Natural killer cell (primary cell): ENCODE measurements around the gene GRM7. TPM values are rescaled to one million over a fixed set of nuclear protein-coding genes. Genes with fewer than 3 reads are reported as not detected.

ENCODE experiments used
- ATAC-seq, 3 donors: fragments of 150-1000 bp in 2 of 3; fragments of 200-7000 bp in 1 of 3; cut with Tn5 transposase; 1 replicate in 1 of 3; 2 replicates in 2 of 3; pipeline ENCODE4 v1.10.0; 2021; ENCODE audit warnings: mild to moderate bottlenecking in 2 of 3, moderate library complexity in 2 of 3
- DNase-seq, 2 donors: peaks; one replicate each; pipeline versions ENCODE4 v3.0.0 to v3.0.0-alpha.2; 2013 to 2021; ENCODE audit warnings: mixed read lengths in 1 of 2
- H3K27ac ChIP-seq: one replicate; pipeline ENCODE4 v1.5.1; 2013; ENCODE audit warnings: mild to moderate bottlenecking, low read length
- H3K27me3 ChIP-seq: one replicate; pipeline ENCODE4 v1.6.1; 2013; ENCODE audit warnings: low read length; ENCODE audit not compliant: control insufficient read depth, insufficient read depth
- H3K36me3 ChIP-seq: one replicate; pipeline ENCODE4 v1.6.1; 2013; ENCODE audit warnings: low read length; ENCODE audit not compliant: control insufficient read depth, insufficient read depth
- H3K4me1 ChIP-seq: one replicate; pipeline ENCODE4 v1.6.1; 2013; ENCODE audit warnings: low read length; ENCODE audit not compliant: control insufficient read depth, insufficient read depth
- H3K4me3 ChIP-seq: one replicate; pipeline ENCODE4 v1.5.1; 2013; ENCODE audit warnings: low read length
- H3K9me3 ChIP-seq: one replicate; pipeline ENCODE4 v1.6.1; 2013; ENCODE audit warnings: low read length; ENCODE audit not compliant: control insufficient read depth, insufficient read depth
- H3K27ac Mint-ChIP-seq, 2 donors: one replicate each; pipeline ENCODE4 v1.8.0; 2022; ENCODE audit warnings: mild to moderate bottlenecking in 2 of 2, mixed read lengths in 2 of 2, moderate library complexity in 1 of 2
- H3K27me3 Mint-ChIP-seq, 2 donors: one replicate each; pipeline ENCODE4 v1.8.0; 2022; ENCODE audit warnings: low read depth in 2 of 2, mixed read lengths in 2 of 2
- H3K36me3 Mint-ChIP-seq: one replicate; pipeline ENCODE4 v1.8.0; 2022; ENCODE audit warnings: mixed read lengths
- H3K4me1 Mint-ChIP-seq, 2 donors: one replicate each; pipeline ENCODE4 v1.8.0; 2022; ENCODE audit warnings: mixed read lengths in 2 of 2
- H3K4me3 Mint-ChIP-seq: one replicate; pipeline ENCODE4 v1.8.0; 2022; ENCODE audit warnings: mild to moderate bottlenecking, moderate library complexity, mixed read lengths
- H3K9me3 Mint-ChIP-seq, 2 donors: one replicate each; pipeline ENCODE4 v1.8.0; 2022; ENCODE audit warnings: mixed read lengths in 2 of 2
- WGBS: methylation state at CpG from one replicate; pipeline ENCODE4 v1.1.7; 2013; ENCODE audit warnings: missing lambda C conversion rate; ENCODE audit not compliant: insufficient coverage; 5-methylcytosine and 5-hydroxymethylcytosine counted together
- intact Hi-C: fragments of 100-400 bp; cut with micrococcal nuclease; formaldehyde crosslinking; loops from one replicate; pipeline ENCODE4 v1.14.2; 2022
- total RNA-seq, 4 donors: library from RNA; stranded (reverse); fragments of 120-200 nt in 1 of 4; gene quantifications; one replicate each; pipeline versions ENCODE4 v1.2.3 to v1.2.4, GENCODE V29; 2013 to 2022
- TF ChIP-seq, protein P1 (sequence below): fragments of 200-600 bp; IDR thresholded peaks from one replicate; pipeline ENCODE4 v1.8.0; 2022; ENCODE audit warnings: antibody characterized with exemption

GRM7 gene
- total RNA-seq, 3 donors from 2014 or later (not counting 1 experiment from before 2014, with no cell fraction given): not detected

DNA sequence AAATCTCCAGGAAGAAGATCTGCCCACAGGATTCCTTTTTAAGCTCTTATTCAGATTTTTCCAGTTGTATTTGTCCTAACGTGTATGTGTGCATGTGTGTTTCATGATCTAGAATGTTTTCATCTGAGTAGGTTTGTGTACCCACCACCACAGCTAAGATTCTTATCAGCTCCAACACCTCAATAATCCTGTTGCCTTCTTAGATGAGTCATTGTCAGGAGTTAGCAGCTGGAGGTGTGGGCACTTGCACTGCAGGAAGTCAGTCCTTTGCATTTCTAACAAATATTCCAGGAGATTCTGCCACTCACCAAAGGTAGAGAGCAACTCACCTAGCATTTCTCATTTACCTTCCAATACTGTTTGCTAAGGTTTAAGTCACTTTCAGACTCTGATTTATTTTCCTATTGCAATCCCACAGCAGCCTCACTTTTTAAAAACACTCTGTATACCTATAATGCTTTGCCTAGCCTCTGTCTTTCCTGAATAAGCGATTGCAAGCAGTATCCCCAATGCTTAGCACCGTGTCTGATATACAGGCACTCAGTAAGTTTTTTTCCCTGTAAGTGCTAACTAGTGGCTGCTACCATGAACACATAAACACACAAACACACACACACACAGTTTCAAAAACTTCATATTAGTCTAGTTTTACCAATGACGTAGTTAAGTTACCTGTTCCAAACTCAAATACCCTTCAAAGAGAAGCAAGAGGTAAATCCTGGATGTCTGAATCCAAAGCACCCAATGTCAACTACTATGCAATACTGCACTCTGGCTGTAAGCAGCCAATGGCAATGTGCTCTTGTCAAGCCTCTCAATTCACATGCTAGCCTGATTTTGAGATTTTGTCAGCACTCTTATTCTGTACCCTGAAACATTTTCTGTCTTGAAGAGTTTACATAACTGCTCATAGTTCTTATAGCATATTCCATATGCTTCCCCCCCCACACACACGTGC lies 927.2 kb downstream of the GRM7 start:
- no peaks in the 10 kb centered on the region for H3K9me3 ChIP-seq
- TF ChIP-seq, protein P1, sequence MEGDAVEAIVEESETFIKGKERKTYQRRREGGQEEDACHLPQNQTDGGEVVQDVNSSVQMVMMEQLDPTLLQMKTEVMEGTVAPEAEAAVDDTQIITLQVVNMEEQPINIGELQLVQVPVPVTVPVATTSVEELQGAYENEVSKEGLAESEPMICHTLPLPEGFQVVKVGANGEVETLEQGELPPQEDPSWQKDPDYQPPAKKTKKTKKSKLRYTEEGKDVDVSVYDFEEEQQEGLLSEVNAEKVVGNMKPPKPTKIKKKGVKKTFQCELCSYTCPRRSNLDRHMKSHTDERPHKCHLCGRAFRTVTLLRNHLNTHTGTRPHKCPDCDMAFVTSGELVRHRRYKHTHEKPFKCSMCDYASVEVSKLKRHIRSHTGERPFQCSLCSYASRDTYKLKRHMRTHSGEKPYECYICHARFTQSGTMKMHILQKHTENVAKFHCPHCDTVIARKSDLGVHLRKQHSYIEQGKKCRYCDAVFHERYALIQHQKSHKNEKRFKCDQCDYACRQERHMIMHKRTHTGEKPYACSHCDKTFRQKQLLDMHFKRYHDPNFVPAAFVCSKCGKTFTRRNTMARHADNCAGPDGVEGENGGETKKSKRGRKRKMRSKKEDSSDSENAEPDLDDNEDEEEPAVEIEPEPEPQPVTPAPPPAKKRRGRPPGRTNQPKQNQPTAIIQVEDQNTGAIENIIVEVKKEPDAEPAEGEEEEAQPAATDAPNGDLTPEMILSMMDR: no peak
- DNase-seq (no peak), ATAC-seq (no peak)
- no peak overlapping the region for H3K27ac ChIP-seq
- Mint-ChIP-seq H3K36me3 (no peaks in the 10 kb centered on the region), H3K4me1 (no peaks in the 10 kb centered on the region), H3K4me3 (no peak overlapping the region), H3K27me3 (no peaks in the 10 kb centered on the region), H3K27ac (no peak overlapping the region), H3K9me3 (peaks cover 5 to 6% of the 10 kb centered on the region in 2 donors)
- 90% methylated on average over 3 of the region's 5 CpGs for WGBS
- H3K4me3 ChIP-seq: no peak overlapping the region
- H3K4me1 ChIP-seq: no peaks in the 10 kb centered on the region
- intact Hi-C loops: no loop called here
- H3K27me3 ChIP-seq: no peaks in the 10 kb centered on the region
- no peaks in the 10 kb centered on the region for H3K36me3 ChIP-seq

DNA sequence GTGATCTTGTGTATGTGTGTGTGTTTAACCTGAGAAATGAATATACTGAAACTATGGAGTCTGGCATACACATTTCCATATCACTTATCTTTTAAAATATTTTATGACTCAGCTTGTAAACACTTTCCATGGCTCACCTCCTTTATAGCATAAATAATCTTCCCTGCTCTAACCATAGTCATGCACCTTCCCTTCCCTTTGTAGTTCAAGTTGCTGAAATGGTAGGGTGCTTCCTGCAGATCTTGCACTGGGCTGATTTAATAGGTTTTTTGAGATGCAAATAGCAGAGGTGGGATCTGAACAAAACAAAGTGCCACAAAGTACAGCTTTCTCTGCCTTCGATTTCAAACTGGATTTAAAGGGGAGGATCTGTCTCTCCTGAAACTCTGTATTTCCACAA lies 928.0 kb downstream of the GRM7 start:
- no peaks in the 10 kb centered on the region for H3K36me3 Mint-ChIP-seq
- no peaks in the 10 kb centered on the region for H3K4me1 Mint-ChIP-seq
- Histone ChIP-seq H3K4me3 (no peak overlapping the region), H3K4me1 (no peaks in the 10 kb centered on the region), H3K27me3 (no peaks in the 10 kb centered on the region), H3K27ac (no peak overlapping the region), H3K9me3 (no peaks in the 10 kb centered on the region), H3K36me3 (no peaks in the 10 kb centered on the region)
- intact Hi-C loops: no loop called here
- H3K4me3 Mint-ChIP-seq: no peak overlapping the region
- TF ChIP-seq, protein P1: no peak
- no peaks in the 10 kb centered on the region for H3K27me3 Mint-ChIP-seq
- DNase-seq (no peak), ATAC-seq (no peak)
- H3K27ac Mint-ChIP-seq: no peak overlapping the region
- peaks cover 5 to 6% of the 10 kb centered on the region in 2 donors for H3K9me3 Mint-ChIP-seq
- WGBS: 89% methylated on average over 1 of the region's 1 CpG

DNA sequence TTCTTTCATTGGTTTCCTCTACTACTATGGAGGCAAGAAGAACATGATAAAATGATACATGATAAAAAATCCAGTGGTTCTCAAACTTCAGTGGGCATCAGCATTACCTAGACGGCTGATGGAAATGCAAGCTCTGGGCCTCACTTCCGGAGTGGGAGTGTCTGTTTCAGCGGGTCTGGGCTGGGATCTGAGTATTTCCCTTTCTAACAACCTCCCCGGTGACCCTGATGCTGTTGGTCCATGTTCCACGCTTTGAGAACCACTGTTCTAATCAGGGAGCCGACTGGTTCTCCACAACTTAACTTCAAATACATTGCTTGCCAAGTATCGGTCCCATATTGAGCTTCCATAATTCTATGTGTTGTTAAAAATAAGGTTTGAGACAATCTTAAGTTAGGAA lies 928.4 kb downstream of the GRM7 start:
- TF ChIP-seq, protein P1: no peak
- intact Hi-C loops: no loop called here
- H3K9me3 ChIP-seq: no peaks in the 10 kb centered on the region
- ATAC-seq: no peak
- no peak overlapping the region for H3K4me3 Mint-ChIP-seq
- H3K27me3 ChIP-seq: no peaks in the 10 kb centered on the region
- H3K4me1 ChIP-seq: no peaks in the 10 kb centered on the region
- no peaks in the 10 kb centered on the region for H3K36me3 Mint-ChIP-seq
- H3K27ac ChIP-seq: no peak overlapping the region
- no peak overlapping the region for H3K4me3 ChIP-seq
- H3K36me3 ChIP-seq: no peaks in the 10 kb centered on the region
- peaks cover 5 to 6% of the 10 kb centered on the region in 2 donors for H3K9me3 Mint-ChIP-seq
- H3K27ac Mint-ChIP-seq: no peak overlapping the region
- DNase-seq: no peak
- 85% methylated on average over 7 of the region's 7 CpGs for WGBS
- H3K4me1 Mint-ChIP-seq: no peaks in the 10 kb centered on the region
- H3K27me3 Mint-ChIP-seq: no peaks in the 10 kb centered on the region
